Mucosa of descending colon (tissue), 3 donors: ENCODE data around the gene UGT2B10. TPM values are rescaled to one million over a fixed set of nuclear protein-coding genes. Genes with fewer than 3 reads are reported as not detected.
"Not testable (repeated sequence)": the region's sequence is repeated elsewhere in the genome, so short reads cannot be mapped to it uniquely, and the experiment has no call there.

Experiments used
- ATAC-seq: fragments of 200-7000 bp; cut with Tn5 transposase; one replicate; pipeline ENCODE4 v1.9.1; 2020; ENCODE audit warnings: mild to moderate bottlenecking, moderate library complexity
- DNase-seq, 3 donors: peaks; one replicate each; pipeline ENCODE4 v3.0.0-alpha.2; 2020
- H3K36me3 ChIP-seq: fragments of 200-600 bp; one replicate; pipeline ENCODE4 v1.8.0; 2021; ENCODE audit warnings: low read depth, mild to moderate bottlenecking
- H3K4me1 ChIP-seq: fragments of 200-600 bp; one replicate; pipeline ENCODE4 v1.8.0; 2021; ENCODE audit warnings: low read depth, mild to moderate bottlenecking
- H3K4me3 ChIP-seq: fragments of 200-600 bp; one replicate; pipeline ENCODE4 v1.8.0; 2021; ENCODE audit warnings: mild to moderate bottlenecking
- H3K9me3 ChIP-seq: fragments of 200-600 bp; one replicate; pipeline ENCODE4 v1.8.0; 2021; ENCODE audit warnings: mild to moderate bottlenecking
- intact Hi-C, 2 donors: fragments of 100-400 bp; cut with DNase I in 1 of 2; cut with micrococcal nuclease in 1 of 2; formaldehyde crosslinking; loops; one replicate each; pipeline versions ENCODE4 v1.11.0 to v1.11.1; 2022; cut with DNase I, micrococcal nuclease
- long read RNA-seq, 2 donors: library from polyadenylated mRNA; unstranded; transcript quantifications; one replicate each; pipeline ENCODE4 v2.0.0, GENCODE V29; 2019 to 2021
- total RNA-seq, 3 donors: library from RNA; stranded (reverse); fragmentation: NEBNext Ultra II Directional in 2 of 3; extraction: Animal tissue kit (Norgen Biotek cat#: 25700) in 2 of 3; gene quantifications; one replicate each; pipeline versions ENCODE4 v1.2.1 to v1.2.4, GENCODE V29; 2021 to 2023
- TF ChIP-seq, protein P1 (sequence below): fragments of 200-600 bp; IDR thresholded peaks from one replicate; pipeline ENCODE4 v1.8.0; 2022; ENCODE audit warnings: antibody characterized with exemption, mild to moderate bottlenecking
- donor health status: DM: no; HTN: no; CAD: no; lungs with moderate emphysema.
- donor health status: DM: no; HTN: no; CAD: no.
- donor health status: DM: no; HTN: yes; CAD: no.

UGT2B10 gene
- total RNA-seq = under 1 TPM in 2 of 3 donors, not detected in 1; 0.24 to 0.46 TPM
- long read RNA-seq, donor 1 = 0 reads
- long read RNA-seq, donor 2 = 0 reads

DNA sequence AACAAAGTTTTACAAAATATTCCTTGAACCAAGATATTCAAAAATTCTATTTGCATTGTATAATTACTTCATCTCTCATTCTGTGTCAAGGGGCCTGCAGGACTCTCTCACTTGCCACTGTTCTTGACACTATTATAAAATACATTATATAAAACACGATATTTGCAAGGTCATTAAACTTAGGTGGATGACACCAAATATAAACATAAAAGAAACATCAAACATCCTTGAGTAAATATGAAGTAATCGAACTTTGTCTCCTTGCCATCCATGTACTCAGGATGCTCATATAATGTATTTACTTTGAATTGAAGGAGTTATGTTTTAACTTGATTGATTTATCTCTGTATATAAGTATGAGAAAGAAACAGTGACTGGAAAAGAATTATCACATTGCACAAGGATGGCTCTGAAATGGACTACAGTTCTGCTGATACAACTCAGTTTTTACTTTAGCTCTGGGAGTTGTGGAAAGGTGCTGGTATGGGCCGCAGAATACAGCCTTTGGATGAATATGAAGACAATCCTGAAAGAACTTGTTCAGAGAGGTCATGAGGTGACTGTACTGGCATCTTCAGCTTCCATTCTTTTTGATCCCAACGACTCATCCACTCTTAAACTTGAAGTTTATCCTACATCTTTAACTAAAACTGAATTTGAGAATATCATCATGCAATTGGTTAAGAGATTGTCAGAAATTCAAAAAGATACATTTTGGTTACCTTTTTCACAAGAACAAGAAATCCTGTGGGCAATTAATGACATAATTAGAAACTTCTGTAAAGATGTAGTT is at the start of gene UGT2B10:
Gene UGT2B10 (plus strand): TSS at position 378 of the 793 bp plus-strand sequence. CDS start 26 bp downstream, at position 404.
- H3K36me3 ChIP-seq, H3K9me3 ChIP-seq, intact Hi-C loops, H3K4me1 ChIP-seq, ATAC-seq, DNase-seq, H3K4me3 ChIP-seq: not testable (repeated sequence)

GRCh38 chr4:68771836-68772235 is 44.0 kb upstream of the UGT2B10 start:
- ATAC-seq, H3K9me3 ChIP-seq, intact Hi-C loops, H3K4me1 ChIP-seq, H3K36me3 ChIP-seq, H3K4me3 ChIP-seq, DNase-seq: not testable (repeated sequence)

GRCh38 chr4:68773699-68774098 is 42.1 kb upstream of the UGT2B10 start:
- TF ChIP-seq, protein P1, sequence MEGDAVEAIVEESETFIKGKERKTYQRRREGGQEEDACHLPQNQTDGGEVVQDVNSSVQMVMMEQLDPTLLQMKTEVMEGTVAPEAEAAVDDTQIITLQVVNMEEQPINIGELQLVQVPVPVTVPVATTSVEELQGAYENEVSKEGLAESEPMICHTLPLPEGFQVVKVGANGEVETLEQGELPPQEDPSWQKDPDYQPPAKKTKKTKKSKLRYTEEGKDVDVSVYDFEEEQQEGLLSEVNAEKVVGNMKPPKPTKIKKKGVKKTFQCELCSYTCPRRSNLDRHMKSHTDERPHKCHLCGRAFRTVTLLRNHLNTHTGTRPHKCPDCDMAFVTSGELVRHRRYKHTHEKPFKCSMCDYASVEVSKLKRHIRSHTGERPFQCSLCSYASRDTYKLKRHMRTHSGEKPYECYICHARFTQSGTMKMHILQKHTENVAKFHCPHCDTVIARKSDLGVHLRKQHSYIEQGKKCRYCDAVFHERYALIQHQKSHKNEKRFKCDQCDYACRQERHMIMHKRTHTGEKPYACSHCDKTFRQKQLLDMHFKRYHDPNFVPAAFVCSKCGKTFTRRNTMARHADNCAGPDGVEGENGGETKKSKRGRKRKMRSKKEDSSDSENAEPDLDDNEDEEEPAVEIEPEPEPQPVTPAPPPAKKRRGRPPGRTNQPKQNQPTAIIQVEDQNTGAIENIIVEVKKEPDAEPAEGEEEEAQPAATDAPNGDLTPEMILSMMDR = no peak
- DNase-seq (no peak), ATAC-seq (no peak)
- intact Hi-C loops = no loop called here
- H3K4me1 ChIP-seq = no peaks in the 10 kb centered on the region
- no peak overlapping the region for H3K4me3 ChIP-seq
- no peaks in the 10 kb centered on the region for H3K9me3 ChIP-seq
- H3K36me3 ChIP-seq = no peaks in the 10 kb centered on the region

DNA sequence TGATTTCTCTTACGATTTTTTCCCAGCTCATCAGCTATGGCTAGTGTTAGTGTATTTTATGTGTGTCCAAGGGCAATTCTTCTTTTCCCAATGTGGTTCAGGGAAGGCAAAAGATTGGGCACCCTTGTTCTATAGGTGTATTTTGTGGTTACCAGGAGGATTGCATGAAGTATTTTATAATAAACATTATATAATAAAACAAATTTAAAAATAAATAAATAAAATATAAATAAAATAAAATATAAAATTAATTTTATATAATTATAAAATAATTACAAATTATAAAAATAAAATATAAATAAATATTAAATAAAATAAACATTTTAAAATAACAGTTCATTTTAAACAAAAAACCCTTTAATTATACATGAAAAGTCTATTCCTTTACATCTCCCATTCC is 35.6 kb upstream of the UGT2B10 start:
- TF ChIP-seq, protein P1 = no peak
- no peaks in the 10 kb centered on the region for H3K4me1 ChIP-seq
- H3K36me3 ChIP-seq = no peaks in the 10 kb centered on the region
- no peak for DNase-seq
- no peak overlapping the region for H3K4me3 ChIP-seq
- H3K9me3 ChIP-seq = peaks cover 5% of the 10 kb centered on the region
- intact Hi-C loops = no loop called here
- ATAC-seq = no peak

DNA sequence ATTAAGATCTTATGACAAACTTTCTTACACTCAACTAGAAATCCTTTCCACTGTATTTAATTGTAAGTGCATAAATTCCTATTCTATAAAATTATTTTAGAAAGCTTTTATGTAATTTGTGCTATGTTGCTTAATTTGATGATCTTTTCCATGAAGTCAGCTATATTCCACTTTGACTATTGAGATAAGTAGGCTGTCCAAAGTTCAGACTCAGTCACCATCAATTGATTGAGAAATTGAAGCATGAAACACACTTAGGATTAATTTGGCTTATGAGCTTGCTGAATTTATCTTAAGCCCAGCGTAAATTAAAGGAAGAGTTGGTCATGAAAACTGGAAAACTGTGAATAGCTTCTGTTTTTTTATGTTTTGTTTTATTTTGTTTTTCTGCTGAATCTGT is 18.7 kb upstream of the UGT2B10 start:
- no peak overlapping the region for H3K4me3 ChIP-seq
- H3K36me3 ChIP-seq = no peaks in the 10 kb centered on the region
- no peak for ATAC-seq
- TF ChIP-seq, protein P1 = no peak
- DNase-seq = no peak
- no peaks in the 10 kb centered on the region for H3K9me3 ChIP-seq
- H3K4me1 ChIP-seq = peaks cover 6% of the 10 kb centered on the region
- intact Hi-C loops = no loop called here

- intact Hi-C loops = no loop called here
- ATAC-seq = no peak
- no peaks in the 10 kb centered on the region for H3K36me3 ChIP-seq
- H3K4me3 ChIP-seq = no peak overlapping the region
- no peak for DNase-seq
- TF ChIP-seq, protein P1 = no peak
- peaks cover 6% of the 10 kb centered on the region for H3K4me1 ChIP-seq
- H3K9me3 ChIP-seq = no peaks in the 10 kb centered on the region
These were observed 18.2 kb upstream of the UGT2B10 start for GRCh38 chr4:68797618-68798017.
